DND-41 (cell line): Measurements from ENCODE around the gene TP73.

ENCODE experiments used
- ATAC-seq: fragments of 200-7000 bp; cut with Tn5 transposase; 3 replicates; pipeline ENCODE4 v1.9.1; 2021; ENCODE audit warnings: low read depth; ENCODE audit not compliant: insufficient read depth
- DNase-seq: peaks from one replicate; pipeline ENCODE4 v3.0.0-alpha.2; 2020
- H2AFZ ChIP-seq: 2 replicates; pipeline ENCODE4 v1.6.0; 2012; ENCODE audit warnings: low read depth, low read length
- H3K27ac ChIP-seq: 2 replicates; pipeline ENCODE4 v1.5.1; 2012; ENCODE audit warnings: low read length, inconsistent platforms
- H3K27me3 ChIP-seq: fragments of 200-600 bp; sonication (generic); 2 replicates; pipeline ENCODE4 v1.6.0; 2012; ENCODE audit warnings: low read length, mild to moderate bottlenecking, inconsistent platforms; ENCODE audit not compliant: insufficient read depth, poor library complexity
- H3K36me3 ChIP-seq: 2 replicates; pipeline ENCODE4 v1.5.1; 2012; ENCODE audit warnings: low read length, inconsistent platforms; ENCODE audit not compliant: insufficient read depth
- H3K4me1 ChIP-seq: 2 replicates; pipeline ENCODE4 v1.5.1; 2012; ENCODE audit warnings: mild to moderate bottlenecking, low read length; ENCODE audit not compliant: insufficient read depth
- H3K4me2 ChIP-seq: 2 replicates; pipeline ENCODE4 v1.6.0; 2012; ENCODE audit warnings: mild to moderate bottlenecking, moderate library complexity, low read length, inconsistent platforms; ENCODE audit not compliant: insufficient read depth
- H3K4me3 ChIP-seq, 2 experiments: fragments of 200-600 bp in 1 of 2; shearing (Covaris generic) in 1 of 2; 2 replicates each; pipeline ENCODE4 v1.5.1; 2012 to 2016; ENCODE audit warnings: inconsistent platforms in 2 of 2, low read length in 2 of 2, mild to moderate bottlenecking in 2 of 2, low read depth in 1 of 2, moderate library complexity in 1 of 2
- H3K79me2 ChIP-seq: 2 replicates; pipeline ENCODE4 v1.6.0; 2012; ENCODE audit warnings: low read length, inconsistent platforms; ENCODE audit not compliant: insufficient read depth
- H3K9ac ChIP-seq: 2 replicates; pipeline ENCODE4 v1.6.0; 2012; ENCODE audit warnings: low read depth, mild to moderate bottlenecking, inconsistent platforms, low read length, moderate library complexity
- H3K9me3 ChIP-seq: 2 replicates; pipeline ENCODE4 v1.5.1; 2012; ENCODE audit warnings: low read length, moderate library complexity, mild to moderate bottlenecking, inconsistent platforms; ENCODE audit not compliant: insufficient read depth, severe bottlenecking
- H4K20me1 ChIP-seq: 2 replicates; pipeline ENCODE4 v1.6.0; 2012; ENCODE audit warnings: low read length; ENCODE audit not compliant: insufficient read depth
- EZH2 ChIP-seq: IDR thresholded peaks from 3 replicates; pipeline ENCODE4 v1.6.1; 2012; ENCODE audit warnings: borderline replicate concordance, low read depth, mild to moderate bottlenecking, moderate library complexity, low read length, inconsistent platforms; ENCODE audit not compliant: severe bottlenecking
- TF ChIP-seq, protein P1 (sequence below): IDR thresholded peaks from 2 replicates; pipeline ENCODE4 v1.5.1; 2012; ENCODE audit warnings: borderline replicate concordance, low read length, moderate library complexity, mild to moderate bottlenecking; ENCODE audit not compliant: poor library complexity, severe bottlenecking; ENCODE audit errors: extremely low read depth

TP73 gene

GRCh38 chr1:3714814-3715213, 62.5 kb downstream of the TP73 start:
- DNase-seq (no peak), ATAC-seq (no peak)
- H3K4me2 ChIP-seq: no peak overlapping the region
- H3K27me3 ChIP-seq: no peaks in the 10 kb centered on the region
- TF ChIP-seq EZH2: no peak
- TF ChIP-seq, protein P1, sequence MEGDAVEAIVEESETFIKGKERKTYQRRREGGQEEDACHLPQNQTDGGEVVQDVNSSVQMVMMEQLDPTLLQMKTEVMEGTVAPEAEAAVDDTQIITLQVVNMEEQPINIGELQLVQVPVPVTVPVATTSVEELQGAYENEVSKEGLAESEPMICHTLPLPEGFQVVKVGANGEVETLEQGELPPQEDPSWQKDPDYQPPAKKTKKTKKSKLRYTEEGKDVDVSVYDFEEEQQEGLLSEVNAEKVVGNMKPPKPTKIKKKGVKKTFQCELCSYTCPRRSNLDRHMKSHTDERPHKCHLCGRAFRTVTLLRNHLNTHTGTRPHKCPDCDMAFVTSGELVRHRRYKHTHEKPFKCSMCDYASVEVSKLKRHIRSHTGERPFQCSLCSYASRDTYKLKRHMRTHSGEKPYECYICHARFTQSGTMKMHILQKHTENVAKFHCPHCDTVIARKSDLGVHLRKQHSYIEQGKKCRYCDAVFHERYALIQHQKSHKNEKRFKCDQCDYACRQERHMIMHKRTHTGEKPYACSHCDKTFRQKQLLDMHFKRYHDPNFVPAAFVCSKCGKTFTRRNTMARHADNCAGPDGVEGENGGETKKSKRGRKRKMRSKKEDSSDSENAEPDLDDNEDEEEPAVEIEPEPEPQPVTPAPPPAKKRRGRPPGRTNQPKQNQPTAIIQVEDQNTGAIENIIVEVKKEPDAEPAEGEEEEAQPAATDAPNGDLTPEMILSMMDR: no peak
- no peak overlapping the region for H3K27ac ChIP-seq
- peaks cover 15% of the 10 kb centered on the region for H3K36me3 ChIP-seq
- no peaks in the 10 kb centered on the region for H3K9me3 ChIP-seq
- no peaks in the 10 kb centered on the region for H3K4me1 ChIP-seq
- H3K9ac ChIP-seq: no peak overlapping the region
- H2AFZ ChIP-seq: no peak overlapping the region
- H4K20me1 ChIP-seq: peaks cover 29% of the 10 kb centered on the region
- H3K79me2 ChIP-seq: no peaks in the 10 kb centered on the region
- H3K4me3 ChIP-seq: no peak overlapping the region

- Histone ChIP-seq H3K4me1 (no peaks in the 10 kb centered on the region), H4K20me1 (peaks cover 28% of the 10 kb centered on the region), H3K9ac (no peak overlapping the region), H3K27me3 (no peaks in the 10 kb centered on the region), H2AFZ (no peak overlapping the region), H3K9me3 (no peaks in the 10 kb centered on the region), H3K79me2 (no peaks in the 10 kb centered on the region), H3K36me3 (peaks cover 4% of the 10 kb centered on the region; the same call in 1 of the 2 replicates), H3K4me3 (no peak overlapping the region), H3K4me2 (no peak overlapping the region), H3K27ac (no peak overlapping the region)
- DNase-seq (no peak), ATAC-seq (no peak)
- TF ChIP-seq EZH2: no peak
- TF ChIP-seq, protein P1: no peak
Observed at GRCh38 chr1:3716351-3716750, 64.0 kb downstream of the TP73 start.

- Histone ChIP-seq H3K4me3 (no peak overlapping the region), H3K9ac (no peak overlapping the region), H3K4me1 (no peaks in the 10 kb centered on the region), H2AFZ (no peak overlapping the region), H3K36me3 (peaks cover 2% of the 10 kb centered on the region; the same call in 1 of the 2 replicates), H3K27ac (no peak overlapping the region), H3K27me3 (no peaks in the 10 kb centered on the region), H3K79me2 (no peaks in the 10 kb centered on the region), H4K20me1 (peaks cover 25% of the 10 kb centered on the region), H3K4me2 (no peak overlapping the region), H3K9me3 (no peaks in the 10 kb centered on the region)
- no peak for TF ChIP-seq EZH2
- TF ChIP-seq, protein P1: no peak
- no peak for ATAC-seq
- DNase-seq: no peak
Observed at GRCh38 chr1:3717041-3717714, 64.9 kb downstream of the TP73 start.
